Measurements from ENCODE around the gene CCDC88B.

DNA sequence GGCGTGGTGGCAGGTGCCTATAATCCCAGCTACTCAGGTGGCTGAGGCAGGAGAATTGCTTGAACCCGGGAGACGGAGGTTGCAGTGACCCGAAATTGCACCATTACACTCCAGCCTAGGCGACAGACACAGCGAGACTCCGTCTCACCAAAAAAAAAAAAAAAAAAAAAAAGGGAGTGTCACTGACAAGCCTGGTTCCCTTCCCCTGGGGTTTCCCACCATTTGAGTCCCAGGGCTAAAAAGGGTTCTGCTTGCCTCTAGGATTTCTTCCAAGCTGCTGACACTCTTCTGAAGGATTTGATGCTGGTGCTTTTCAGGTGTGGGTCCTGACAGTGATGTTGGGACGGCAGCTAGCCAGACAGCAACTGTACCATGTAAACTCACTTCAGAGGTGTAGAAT is 1.3 kb upstream of the CCDC88B start:
- TF ChIP-seq, protein P1, sequence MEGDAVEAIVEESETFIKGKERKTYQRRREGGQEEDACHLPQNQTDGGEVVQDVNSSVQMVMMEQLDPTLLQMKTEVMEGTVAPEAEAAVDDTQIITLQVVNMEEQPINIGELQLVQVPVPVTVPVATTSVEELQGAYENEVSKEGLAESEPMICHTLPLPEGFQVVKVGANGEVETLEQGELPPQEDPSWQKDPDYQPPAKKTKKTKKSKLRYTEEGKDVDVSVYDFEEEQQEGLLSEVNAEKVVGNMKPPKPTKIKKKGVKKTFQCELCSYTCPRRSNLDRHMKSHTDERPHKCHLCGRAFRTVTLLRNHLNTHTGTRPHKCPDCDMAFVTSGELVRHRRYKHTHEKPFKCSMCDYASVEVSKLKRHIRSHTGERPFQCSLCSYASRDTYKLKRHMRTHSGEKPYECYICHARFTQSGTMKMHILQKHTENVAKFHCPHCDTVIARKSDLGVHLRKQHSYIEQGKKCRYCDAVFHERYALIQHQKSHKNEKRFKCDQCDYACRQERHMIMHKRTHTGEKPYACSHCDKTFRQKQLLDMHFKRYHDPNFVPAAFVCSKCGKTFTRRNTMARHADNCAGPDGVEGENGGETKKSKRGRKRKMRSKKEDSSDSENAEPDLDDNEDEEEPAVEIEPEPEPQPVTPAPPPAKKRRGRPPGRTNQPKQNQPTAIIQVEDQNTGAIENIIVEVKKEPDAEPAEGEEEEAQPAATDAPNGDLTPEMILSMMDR (IDR thresholded peaks at IDR 0.05 in 4 of 5, conservative IDR thresholded peaks at IDR 0.05 in 1 of 5): no peak
- no peak for TF ChIP-seq POLR2A (IDR thresholded peaks at IDR 0.05)
